ENCODE measurements around the gene PLXNB1. TPM values are rescaled to one million over a fixed set of nuclear protein-coding genes. Genes with fewer than 3 reads are reported as not detected.

The PLXNB1 gene
- total and polyA plus RNA-seq, 2 of the 13 experiments (the other 11 are each of a cell fraction or from before 2014, with no cell fraction given): 86.0 to 143 TPM

DNA sequence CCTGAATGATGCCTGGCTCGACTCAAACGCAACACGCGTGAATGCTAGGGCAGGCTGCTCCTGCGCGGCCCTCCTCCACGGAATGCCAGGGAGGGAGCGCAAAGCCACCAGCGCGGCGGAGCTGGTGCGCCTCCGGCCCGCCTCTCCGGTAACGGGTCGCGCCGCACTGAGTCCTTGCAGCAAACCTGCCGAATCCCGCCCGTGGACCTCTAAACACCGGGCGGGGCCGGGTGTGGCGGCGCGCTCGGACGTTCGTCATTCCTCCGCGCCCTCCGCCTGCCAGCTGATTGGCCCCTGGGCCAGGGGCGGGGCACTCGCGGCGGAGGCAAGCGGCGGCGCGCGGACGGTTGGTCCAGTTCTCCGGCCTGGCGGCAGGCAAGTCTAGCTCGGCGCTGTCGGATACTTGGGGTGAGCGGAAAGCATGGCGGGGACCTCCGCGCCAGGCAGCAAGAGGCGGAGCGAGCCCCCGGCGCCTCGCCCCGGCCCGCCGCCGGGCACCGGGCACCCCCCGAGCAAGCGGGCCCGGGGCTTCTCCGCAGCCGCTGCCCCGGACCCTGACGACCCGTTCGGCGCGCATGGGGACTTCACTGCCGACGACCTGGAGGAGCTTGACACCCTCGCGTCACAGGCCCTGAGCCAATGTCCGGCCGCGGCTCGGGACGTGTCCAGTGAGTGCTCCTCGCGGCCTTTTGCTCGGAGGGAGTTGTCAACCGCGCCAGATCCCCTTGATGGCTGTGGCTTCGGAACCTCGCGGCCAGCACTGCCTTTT, 16.7 kb upstream of the PLXNB1 start, which contains the start of gene ATRIP (continued):
- TF ChIP-seq ZNF264 (CRISPR knock-in tag; IDR thresholded peaks at IDR 0.05): no peak
- TF ChIP-seq SALL2 (CRISPR knock-in tag; IDR thresholded peaks at IDR 0.05): peak; percentile 91
- TF ChIP-seq, protein P1, sequence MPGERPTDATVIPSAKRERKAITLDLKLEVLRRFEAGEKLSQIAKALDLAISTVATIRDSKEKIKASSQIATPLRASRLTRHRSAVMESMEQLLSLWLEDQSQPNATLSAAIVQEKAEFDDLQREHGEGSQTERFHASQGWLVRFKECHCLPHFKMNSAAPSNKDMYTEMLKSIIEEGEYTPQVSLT (CRISPR knock-in tag; IDR thresholded peaks at IDR 0.05; ENCODE audit: borderline replicate concordance, low read depth): no peak; the same call in 1 of the 2 replicates
- TF ChIP-seq ZNF747 (CRISPR knock-in tag; IDR thresholded peaks at IDR 0.05; ENCODE audit: borderline replicate concordance): peak; percentile 86
- no peak for TF ChIP-seq SOX6 (IDR thresholded peaks at IDR 0.05)
- TF ChIP-seq SOX6 (CRISPR knock-in tag; IDR thresholded peaks at IDR 0.05): peak; percentile 53
- TF ChIP-seq ZNF260 (CRISPR knock-in tag; IDR thresholded peaks at IDR 0.05; ENCODE audit: borderline replicate concordance, low read depth): no peak
- TF ChIP-seq KAT2B (IDR thresholded peaks at IDR 0.05; ENCODE audit: borderline replicate concordance, low read depth, low read length): no peak
- TF ChIP-seq MYPOP (CRISPR knock-in tag; IDR thresholded peaks at IDR 0.05): peak; percentile 78
- peak; percentile 73 for TF ChIP-seq MEF2D (CRISPR knock-in tag; IDR thresholded peaks at IDR 0.05)
- TF ChIP-seq CBFB (CRISPR knock-in tag; IDR thresholded peaks at IDR 0.05): peak; percentile 86
- TF ChIP-seq IRF2 (CRISPR knock-in tag; IDR thresholded peaks at IDR 0.05): peak; percentile 50; the same call in 1 of the 2 replicates
- TF ChIP-seq ZBTB8A (CRISPR knock-in tag; IDR thresholded peaks at IDR 0.05; ENCODE audit: borderline replicate concordance, low read depth): no peak
- peak; percentile 22; the same call in 1 of the 2 replicates for TF ChIP-seq EED (CRISPR knock-in tag; IDR thresholded peaks at IDR 0.05)
- TF ChIP-seq ZBTB7A (CRISPR knock-in tag; IDR thresholded peaks at IDR 0.05): peak; percentile 48; the same call in 1 of the 2 replicates
- TF ChIP-seq, protein P2, sequence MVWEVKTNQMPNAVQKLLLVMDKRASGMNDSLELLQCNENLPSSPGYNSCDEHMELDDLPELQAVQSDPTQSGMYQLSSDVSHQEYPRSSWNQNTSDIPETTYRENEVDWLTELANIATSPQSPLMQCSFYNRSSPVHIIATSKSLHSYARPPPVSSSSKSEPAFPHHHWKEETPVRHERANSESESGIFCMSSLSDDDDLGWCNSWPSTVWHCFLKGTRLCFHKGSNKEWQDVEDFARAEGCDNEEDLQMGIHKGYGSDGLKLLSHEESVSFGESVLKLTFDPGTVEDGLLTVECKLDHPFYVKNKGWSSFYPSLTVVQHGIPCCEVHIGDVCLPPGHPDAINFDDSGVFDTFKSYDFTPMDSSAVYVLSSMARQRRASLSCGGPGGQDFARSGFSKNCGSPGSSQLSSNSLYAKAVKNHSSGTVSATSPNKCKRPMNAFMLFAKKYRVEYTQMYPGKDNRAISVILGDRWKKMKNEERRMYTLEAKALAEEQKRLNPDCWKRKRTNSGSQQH (CRISPR knock-in tag; IDR thresholded peaks at IDR 0.05; ENCODE audit: low read depth): peak; percentile 90
- peak; percentile 82 for TF ChIP-seq NR2C2 (CRISPR knock-in tag; IDR thresholded peaks at IDR 0.05; ENCODE audit: borderline replicate concordance)
- TF ChIP-seq ARID5B (CRISPR knock-in tag; IDR thresholded peaks at IDR 0.05): 0 out of 2 replicates have a peak, but pooled peaks have one; percentile 25
- peak; percentile 66; the same call in 1 of the 2 replicates for TF ChIP-seq BRD4 (CRISPR knock-in tag; IDR thresholded peaks at IDR 0.05)
- TF ChIP-seq HCFC1 (IDR thresholded peaks at IDR 0.05; ENCODE audit: low read depth, low read length): peak; percentile 68
- peak; percentile 49 for TF ChIP-seq ZEB1 (IDR thresholded peaks at IDR 0.05; ENCODE audit: insufficient replicate concordance, low read depth)
- peak; percentile 53 for TF ChIP-seq GABPA (IDR thresholded peaks at IDR 0.05; ENCODE audit: low read depth, low read length)
- peak; percentile 63 for TF ChIP-seq GABPA (CRISPR knock-in tag; IDR thresholded peaks at IDR 0.05; ENCODE audit: low read depth)
- TF ChIP-seq ESRRA (CRISPR knock-in tag; IDR thresholded peaks at IDR 0.05; ENCODE audit: low read depth): peak; percentile 69; the same call in 1 of the 2 replicates
- peak; percentile 50 for TF ChIP-seq CBX1 (IDR thresholded peaks at IDR 0.05; ENCODE audit: low read depth)

All from HepG2 (cell line).